GM12878 (cell line): Measurements from ENCODE around the gene COL8A2. TPM values are rescaled to one million over a fixed set of nuclear protein-coding genes. Genes with fewer than 3 reads are reported as not detected.

Experiments
- ATAC-seq: fragments of 200-7000 bp; cut with Tn5 transposase; 3 replicates; pipeline ENCODE4 v1.9.1; 2020; ENCODE audit warnings: mild to moderate bottlenecking, moderate library complexity
- BruUV-seq: library from RNA; stranded (reverse); fragments of 400-500 nt; replicated peaks from 2 replicates; lab custom pipeline; 2021; lab: Mats Ljungman, UMichigan
- CTCF ChIA-PET: fragments of 300-600 bp; sonication (Branson Sonifier 250); formaldehyde crosslinking; extraction: SDS; loops from one replicate; lab custom pipeline; 2021; ENCODE audit warnings: inconsistent platforms; lab: Yijun Ruan, JAX
- POLR2A ChIA-PET: fragments of 350-600 bp; formaldehyde crosslinking; extraction: SDS; loops from one replicate; lab custom pipeline; 2021; ENCODE audit warnings: inconsistent platforms; lab: Charles Lee
- RAD21 ChIA-PET: fragments of 300-600 bp; sonication (Branson Sonifier 250); formaldehyde crosslinking; loops from one replicate; lab custom pipeline; 2023; ENCODE audit warnings: antibody characterized with exemption; ENCODE audit not compliant: unreplicated experiment; lab: Charles Lee
- SMC1A ChIA-PET: fragments of 300-600 bp; sonication (Branson Sonifier 250); formaldehyde crosslinking; loops from one replicate; lab custom pipeline; 2023; ENCODE audit not compliant: unreplicated experiment, uncharacterized antibody; lab: Charles Lee
- DNase-seq: peaks from one replicate; pipeline ENCODE4 v3.0.0-alpha.2; 2011; ENCODE audit warnings: low read depth, low spot score
- FAIRE-seq: peaks from 3 replicates; lab custom pipeline; 2011; peaks lifted over from hg19 to GRCh38; lab: Jason Lieb, UNC
- H2AFZ ChIP-seq: 2 replicates; pipeline ENCODE4 v1.6.0; 2011; ENCODE audit warnings: low read depth, low read length, control low read depth; ENCODE audit not compliant: control insufficient read depth
- H3K27ac ChIP-seq: 2 replicates; pipeline ENCODE4 v1.5.1; 2011; ENCODE audit warnings: control low read depth; ENCODE audit not compliant: control insufficient read depth, insufficient read depth
- H3K27me3 ChIP-seq, 2 experiments: replicated peaks in 1 of 2; 2 replicates each; pipeline versions ENCODE4 v1.6.0 to v1.6.1; 2011; ENCODE audit warnings: low read length in 1 of 2; ENCODE audit not compliant: control insufficient read depth in 2 of 2, insufficient read depth in 2 of 2
- H3K36me3 ChIP-seq, 2 experiments: 2 replicates each; pipeline ENCODE4 v1.5.1; 2011; ENCODE audit warnings: low read length in 1 of 2; ENCODE audit not compliant: control insufficient read depth in 2 of 2, insufficient read depth in 2 of 2
- H3K4me1 ChIP-seq: 2 replicates; pipeline ENCODE4 v1.6.1; 2011; ENCODE audit warnings: mild to moderate bottlenecking, low read length, moderate library complexity, mixed read lengths; ENCODE audit not compliant: control insufficient read depth, insufficient read depth
- H3K4me2 ChIP-seq: 2 replicates; pipeline ENCODE4 v1.6.0; 2011; ENCODE audit warnings: control low read depth; ENCODE audit not compliant: control insufficient read depth, insufficient read depth
- H3K4me3 ChIP-seq: fragments of 200-600 bp; sonication (generic); 2 replicates; pipeline ENCODE4 v1.5.1; 2016
- H3K79me2 ChIP-seq: 2 replicates; pipeline ENCODE4 v1.6.0; 2011; ENCODE audit warnings: low read length; ENCODE audit not compliant: control insufficient read depth, insufficient read depth
- H3K9ac ChIP-seq: 2 replicates; pipeline ENCODE4 v1.8.0; 2011; ENCODE audit warnings: low read length, control low read depth, mixed read lengths; ENCODE audit not compliant: control insufficient read depth, insufficient read depth
- H3K9me3 ChIP-seq: replicated peaks from 3 replicates; pipeline ENCODE4 v1.5.1; 2011; ENCODE audit warnings: mild to moderate bottlenecking, low read length; ENCODE audit not compliant: control insufficient read depth, insufficient read depth
- H4K20me1 ChIP-seq: 2 replicates; pipeline ENCODE4 v1.6.0; 2011; ENCODE audit not compliant: control insufficient read depth, insufficient read depth
- NFXL1 ChIP-seq: fragments of 450-650 bp; IDR thresholded peaks from 2 replicates; pipeline ENCODE4 v1.6.1; 2017; ENCODE audit warnings: antibody characterized with exemption, mild to moderate bottlenecking, borderline replicate concordance
- RUNX3 ChIP-seq: IDR thresholded peaks from 2 replicates; pipeline ENCODE4 v1.6.1; 2012; ENCODE audit warnings: low read length, inconsistent platforms
- ZZZ3 ChIP-seq: IDR thresholded peaks from 2 replicates; pipeline ENCODE4 v1.6.1; 2011; ENCODE audit warnings: low read depth; ENCODE audit not compliant: control insufficient read depth, insufficient read length
- WGBS: methylation state at CpG from one replicate; pipeline ENCODE4 v1.1.6; 2016; ENCODE audit warnings: low lambda C conversion rate; ENCODE audit not compliant: insufficient replicate concordance, insufficient coverage; ENCODE audit errors: missing lambda C conversion rate; 5-methylcytosine and 5-hydroxymethylcytosine counted together
- in situ Hi-C: fragments of 300-500 bp; cut with MboI; formaldehyde crosslinking; loops from 9 replicates; pipeline ENCODE4 v1.14.3; 2018; ENCODE audit warnings: mixed read lengths
- intact Hi-C: fragments of 100-400 bp; cut with micrococcal nuclease; formaldehyde crosslinking; loops from one replicate; pipeline ENCODE4 v1.14.2; 2022; ENCODE audit not compliant: unreplicated experiment
- polyA plus RNA-seq, 11 experiments: library from polyadenylated mRNA; depleted of rRNA in 4 of 11; unstranded in 6 of 11; stranded (reverse) in 5 of 11; fragments of >200 nt; fragmentation: Nextera tagmentation in 4 of 11; fragmentation: Illumina TruSeq in 1 of 11; extraction: Ambion mirVana in 4 of 11; extraction: Trizol in 1 of 11; gene quantifications; 1 replicate in 1 of 11; 2 replicates in 10 of 11; pipeline versions ENCODE4 v1.2.1 to v1.2.3, GENCODE V29; 2011 to 2016; ENCODE audit warnings: inconsistent platforms in 2 of 11, missing spikeins in 2 of 11, low read depth in 1 of 11
- total RNA-seq, 4 experiments: library from RNA; depleted of rRNA in 3 of 4; stranded (reverse); fragments of >200 nt in 3 of 4; fragmentation: Illumina TruSeq in 1 of 4; extraction: Trizol in 1 of 4; gene quantifications; 2 replicates each; pipeline versions ENCODE4 v1.2.1 to v1.2.3, GENCODE V29; 2013 to 2021

The COL8A2 gene
- total and polyA plus RNA-seq, 10 of the 15 experiments (the other 5 are each of a cell fraction or from before 2014, with no cell fraction given), result 0.01 TPM; not detected in 9

DNA sequence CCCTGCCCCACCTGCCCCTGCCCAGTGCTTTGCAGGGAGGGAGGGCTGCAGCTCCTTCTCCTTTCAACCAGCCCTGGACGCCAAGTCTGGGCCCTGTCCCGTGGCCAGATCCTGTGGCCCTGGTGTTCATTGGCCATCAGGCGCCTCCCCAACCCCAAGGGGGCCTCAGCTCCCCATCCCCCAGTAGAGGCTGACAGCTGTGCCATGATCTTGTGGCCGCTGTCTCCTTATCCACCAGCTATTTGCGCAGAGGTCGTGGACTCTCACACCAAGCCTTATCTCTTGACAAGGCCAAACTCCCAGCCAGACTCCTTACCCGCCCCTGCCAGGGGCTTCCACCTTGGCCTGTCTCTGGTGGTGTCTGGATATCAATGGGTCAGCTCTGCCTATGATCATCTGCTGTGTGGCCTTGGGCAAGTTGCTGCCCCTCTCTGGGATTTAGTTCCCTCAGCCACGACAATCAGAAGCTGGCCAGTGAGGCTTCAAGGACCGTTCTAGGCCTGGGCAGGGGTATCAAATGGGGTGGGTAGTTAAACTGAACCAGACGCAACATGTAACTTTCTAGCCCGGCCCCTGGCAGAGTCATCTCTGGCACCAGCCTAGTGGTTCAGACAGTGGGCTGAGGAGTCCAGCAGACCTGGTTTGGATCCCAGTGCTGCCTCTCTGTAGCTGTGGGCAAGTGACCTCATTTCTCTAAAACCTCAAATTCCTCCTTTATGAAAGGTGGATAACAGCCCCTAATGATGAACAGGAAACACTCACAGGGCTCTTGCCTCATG lies 3.3 kb upstream of the COL8A2 start:
- H2AFZ ChIP-seq, result no peak overlapping the region
- in situ Hi-C loops (no loop called here), intact Hi-C loops (no loop called here)
- ATAC-seq (no peak), FAIRE-seq (no peak), DNase-seq (no peak)
- BruUV-seq, result no TSS peak
- ChIA-PET RAD21 (interaction anchor here (0.6 kb wide), 2 partner anchors 70 to 245 kb away, joined by 3 to 7 read pairs; partner anchors contain the start of gene AGO1), CTCF (interaction anchor here (1.5 to 1.6 kb wide), 2 partner anchors 10 to 59 kb away, joined by 3 to 4 read pairs; no protein-coding TSS in a partner anchor), POLR2A (interaction anchor here (1.2 kb wide), 1 partner anchor 21 kb away, joined by 5 read pairs; the partner anchor contains the start of gene TRAPPC3), SMC1A (no interaction called here)
- no peaks in the 10 kb centered on the region for H3K9me3 ChIP-seq
- H4K20me1 ChIP-seq, result no peaks in the 10 kb centered on the region; the same call in 1 of the 2 replicates
- peaks cover 5% of the 10 kb centered on the region for H3K4me1 ChIP-seq
- H3K9ac ChIP-seq, result no peak overlapping the region
- H3K4me2 ChIP-seq, result no peak overlapping the region
- H3K36me3 ChIP-seq, result no peaks in the 10 kb centered on the region
- 50% methylated on average over 11 of the region's 11 CpGs for WGBS
- no peak for TF ChIP-seq ZZZ3
- H3K27me3 ChIP-seq, result peaks cover 4 to 11% of the 10 kb centered on the region in 2 experiments; a peak in 3 of 4 replicates
- H3K4me3 ChIP-seq, result no peak overlapping the region
- no peaks in the 10 kb centered on the region for H3K79me2 ChIP-seq
- no peak overlapping the region for H3K27ac ChIP-seq

DNA sequence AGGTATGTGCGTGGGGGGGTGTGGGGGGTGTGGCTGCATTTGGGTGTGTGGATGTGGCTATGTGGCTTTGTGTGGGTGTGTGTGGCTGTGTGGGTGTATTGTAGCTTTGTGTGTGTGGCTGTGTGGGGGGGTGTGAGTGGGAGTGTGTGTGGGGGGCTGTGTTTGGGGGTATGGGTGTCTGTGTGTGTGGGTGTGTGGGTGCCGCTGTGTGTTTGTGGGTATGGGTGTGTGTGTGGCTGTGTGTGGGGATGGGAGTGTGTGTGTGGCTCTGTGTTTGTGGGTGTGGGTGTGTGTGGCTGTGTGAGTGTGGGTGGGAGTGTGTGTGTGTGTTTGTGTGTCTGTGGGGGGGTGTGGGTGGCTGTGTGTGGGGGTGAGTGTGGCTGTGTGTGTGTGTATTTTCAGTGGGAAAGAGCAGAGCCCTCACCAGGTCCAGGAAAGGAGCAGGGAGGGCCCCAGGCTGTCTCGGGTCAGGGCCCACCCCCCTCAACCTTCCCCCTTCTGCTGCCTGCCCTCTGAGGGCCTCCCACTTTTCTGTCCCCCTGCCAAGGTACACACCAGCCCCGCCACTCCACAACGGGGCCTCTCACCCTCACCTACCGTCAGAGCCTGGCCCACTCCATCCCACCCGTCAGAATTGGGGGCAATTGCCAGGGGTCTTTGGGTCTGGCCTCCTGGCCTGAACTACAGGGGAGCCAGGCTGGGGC lies 1.9 kb upstream of the COL8A2 start:
- Histone ChIP-seq H3K4me2 (no peak overlapping the region), H3K9ac (no peak overlapping the region), H3K4me3 (no peak overlapping the region), H3K79me2 (no peaks in the 10 kb centered on the region), H3K9me3 (no peaks in the 10 kb centered on the region), H3K27ac (no peak overlapping the region), H3K27me3 (peaks cover 4 to 11% of the 10 kb centered on the region in 2 experiments; a peak in 3 of 4 replicates), H3K36me3 (no peaks in the 10 kb centered on the region), H2AFZ (no peak overlapping the region), H3K4me1 (peaks cover 11% of the 10 kb centered on the region), H4K20me1 (no peaks in the 10 kb centered on the region; the same call in 1 of the 2 replicates)
- TF ChIP-seq RUNX3, result peak; percentile 5; the same call in 1 of the 2 replicates
- no peak for TF ChIP-seq NFXL1
- intact Hi-C loops, result no loop called here
- ChIA-PET CTCF (no interaction called here), SMC1A (no interaction called here), POLR2A (no interaction called here), RAD21 (no interaction called here)
- FAIRE-seq (no peak), ATAC-seq (no peak), DNase-seq (no peak)
- 34% methylated on average over 6 of the region's 7 CpGs for WGBS
- no TSS peak for BruUV-seq
- in situ Hi-C loops, result no loop called here
